Measurements from ENCODE around the gene JAG1.
A peak's percentile ranks its signal among the peaks of the same experiment; 100 is the strongest.
"Not testable (repeated sequence)": the region's sequence is repeated elsewhere in the genome, so short reads cannot be mapped to it uniquely, and the experiment has no call there.

JAG1 gene

DNA sequence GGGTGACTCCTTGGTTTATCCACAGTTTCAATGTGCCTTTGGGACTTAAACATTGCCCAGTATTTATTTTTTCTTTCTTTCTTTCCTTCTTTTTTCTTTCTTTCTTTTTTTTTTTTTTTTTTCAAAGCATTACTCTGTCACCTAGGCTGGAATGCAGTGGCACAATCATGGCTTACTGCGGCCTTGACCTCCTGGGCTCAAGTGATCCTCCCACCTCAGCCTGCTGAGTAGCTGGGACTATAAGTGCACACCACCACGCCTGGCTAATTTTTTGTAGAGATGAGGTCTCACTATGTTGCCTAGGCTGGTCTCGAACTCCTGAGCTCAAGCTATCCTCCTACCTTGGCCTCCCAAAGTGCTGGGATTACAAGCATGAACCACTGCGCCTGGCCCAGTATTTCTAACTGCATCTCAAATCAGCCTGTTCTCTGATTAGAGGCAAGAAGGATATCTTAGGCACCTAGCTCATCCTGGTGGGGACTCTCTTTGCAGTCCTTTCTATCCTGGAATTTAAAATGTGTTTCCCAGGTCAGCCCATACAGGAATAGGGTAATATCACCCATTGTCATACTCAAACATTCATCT, 56.2 kb downstream of the JAG1 start:
- DNase-seq (ENCODE audit: insufficient read length, low spot score); FAIRE-seq: not testable (repeated sequence)

GRCh38 chr20:10616212-10616611, 57.6 kb downstream of the JAG1 start:
- FAIRE-seq (no peak), DNase-seq (ENCODE audit: insufficient read length, low spot score) (no peak)

DNA sequence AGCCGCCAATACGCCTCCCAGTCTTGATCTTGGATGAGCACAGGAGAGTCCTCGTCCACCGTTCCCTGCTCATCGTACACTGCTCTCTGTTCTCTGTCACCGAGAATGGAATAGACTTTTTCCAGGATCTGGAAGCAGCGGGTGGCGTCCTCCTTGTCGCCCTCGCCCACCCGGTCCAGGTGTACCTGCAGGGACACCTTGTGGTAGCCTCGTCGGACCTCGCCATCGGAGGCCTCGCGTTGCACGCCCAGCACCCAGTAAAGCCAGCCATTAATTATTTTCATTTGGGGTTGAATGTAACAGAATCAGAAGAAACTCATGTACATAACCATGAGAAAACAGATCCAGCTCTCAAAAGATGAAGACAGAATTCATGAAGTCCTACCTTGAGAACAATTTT, 59.9 kb downstream of the JAG1 start:
- no peak for FAIRE-seq

GRCh38 chr20:10613426-10613825, 60.4 kb downstream of the JAG1 start:
- FAIRE-seq; DNase-seq (ENCODE audit: insufficient read length, low spot score): not testable (repeated sequence)

More for the DNA sequence above, 59.9 kb downstream of the JAG1 start:
- no peak for DNase-seq (ENCODE audit: insufficient read length, low spot score)

- FAIRE-seq (no peak), DNase-seq (ENCODE audit: insufficient read length, low spot score) (peak; percentile 24)
Measured at GRCh38 chr20:10611357-10611756, 62.4 kb downstream of the JAG1 start.

- no peak for FAIRE-seq
Measured at GRCh38 chr20:10610251-10610650, 63.5 kb downstream of the JAG1 start.

GRCh38 chr20:10609770-10610169, 64.0 kb downstream of the JAG1 start:
- DNase-seq (ENCODE audit: insufficient read length, low spot score): no peak
- FAIRE-seq: no peak

More at GRCh38 chr20:10610251-10610650, 63.5 kb downstream of the JAG1 start:
- DNase-seq (ENCODE audit: insufficient read length, low spot score): no peak

- DNase-seq (ENCODE audit: insufficient read length, low spot score) (no peak), FAIRE-seq (no peak)
Measured at GRCh38 chr20:10609276-10609675, 64.5 kb downstream of the JAG1 start.

DNA sequence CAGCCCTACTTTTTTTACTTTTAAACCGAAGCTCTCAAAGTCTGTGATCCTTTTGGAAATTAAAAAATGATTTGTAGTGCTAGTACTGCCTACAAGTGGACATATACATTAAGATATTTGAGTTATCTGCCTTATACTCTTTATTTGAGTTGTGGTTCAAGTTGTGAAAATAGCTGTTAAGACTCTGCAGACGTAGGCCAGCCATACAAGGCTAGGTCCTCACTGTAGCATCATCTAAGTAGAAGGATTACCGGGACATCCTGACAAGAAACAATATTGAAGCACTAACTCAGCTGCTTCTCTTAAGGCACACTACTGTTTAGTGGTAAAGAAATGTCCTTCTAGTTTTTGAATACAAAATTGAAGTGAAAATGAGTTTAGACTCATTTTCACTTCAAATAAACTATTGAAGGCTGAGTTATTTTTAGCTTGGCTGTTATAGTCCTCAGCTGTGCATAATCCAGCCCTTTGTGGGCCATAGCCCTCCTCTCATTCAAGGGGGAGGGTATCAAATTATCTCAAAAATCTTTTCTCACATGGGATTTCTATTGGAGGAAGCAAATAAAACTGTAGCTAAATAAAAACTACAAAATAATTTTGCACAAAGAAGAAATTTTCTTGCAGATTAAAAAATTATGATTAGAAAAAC, 68.1 kb downstream of the JAG1 start:
- FAIRE-seq (no peak), DNase-seq (ENCODE audit: insufficient read length, low spot score) (no peak)

DNA sequence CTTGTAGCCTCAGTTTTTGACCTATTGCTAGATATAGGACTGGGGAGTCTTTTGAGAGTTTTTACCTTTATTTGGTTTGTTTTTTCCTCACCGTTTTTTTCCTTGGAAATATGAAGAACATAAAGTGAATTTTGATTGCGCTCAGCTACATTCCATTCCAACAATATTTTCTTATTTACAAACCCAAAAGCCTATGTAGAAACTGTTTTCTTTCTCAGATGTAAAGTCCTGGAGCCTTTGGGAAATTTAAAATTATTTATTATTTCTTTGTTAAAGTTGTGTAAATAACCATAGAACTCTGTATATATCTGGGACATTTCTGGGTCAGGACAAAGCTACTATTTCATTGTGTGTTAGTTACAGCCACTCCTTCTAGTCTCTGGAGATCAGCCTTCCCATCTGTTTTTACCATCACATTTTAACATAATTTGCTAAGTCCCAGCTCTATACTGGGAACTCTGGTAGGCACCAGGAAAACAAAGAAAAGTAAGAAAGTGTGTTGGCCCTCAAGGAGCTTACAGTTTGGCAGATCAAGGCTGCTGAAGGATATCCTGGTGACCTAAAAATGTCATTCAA, 68.8 kb downstream of the JAG1 start:
- FAIRE-seq (no peak), DNase-seq (ENCODE audit: insufficient read length, low spot score) (no peak)

DNA sequence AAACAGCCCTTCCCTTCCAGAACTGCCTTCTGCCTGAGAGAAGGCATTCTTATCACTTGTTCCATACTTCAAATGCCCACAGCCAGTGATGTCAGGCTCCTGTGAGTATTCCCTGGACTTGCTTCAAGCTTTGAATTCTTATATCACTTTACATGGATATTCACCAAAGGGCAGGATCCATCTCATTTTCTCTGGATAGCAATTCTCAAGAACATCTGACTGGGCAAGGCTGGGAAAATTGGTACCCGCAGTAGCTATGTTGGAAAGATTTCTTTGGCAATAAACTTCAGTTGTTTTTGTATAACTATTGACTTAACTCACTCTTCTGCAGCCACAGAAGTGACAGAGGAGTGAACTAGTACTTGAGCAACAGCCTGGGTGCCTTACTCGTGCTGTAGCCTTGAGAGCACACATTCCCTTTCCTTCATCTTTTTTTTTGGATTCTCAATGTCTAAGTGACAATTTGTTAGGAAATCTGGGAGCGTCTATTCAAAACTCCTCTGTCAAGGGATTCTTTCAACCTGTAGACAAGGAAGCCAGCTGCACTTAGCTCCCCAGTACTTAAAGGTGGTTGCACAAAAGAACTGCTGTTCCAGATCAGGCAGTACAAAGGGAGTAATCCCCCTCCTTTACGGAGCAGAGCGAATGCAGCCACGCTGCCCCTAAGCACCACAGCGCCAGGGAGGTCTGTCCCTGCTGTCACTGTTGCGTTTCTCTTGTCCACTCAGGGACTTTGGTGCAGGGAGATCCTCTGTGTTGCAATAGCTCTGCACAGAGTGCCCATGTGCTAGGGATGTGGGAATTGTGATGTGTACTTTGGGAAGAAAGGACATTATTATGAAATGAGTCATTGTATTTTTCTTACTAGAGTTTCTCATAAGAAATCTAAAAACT, 69.6 kb downstream of the JAG1 start:
- FAIRE-seq: no peak
- no peak for DNase-seq (ENCODE audit: insufficient read length, low spot score)

DNA sequence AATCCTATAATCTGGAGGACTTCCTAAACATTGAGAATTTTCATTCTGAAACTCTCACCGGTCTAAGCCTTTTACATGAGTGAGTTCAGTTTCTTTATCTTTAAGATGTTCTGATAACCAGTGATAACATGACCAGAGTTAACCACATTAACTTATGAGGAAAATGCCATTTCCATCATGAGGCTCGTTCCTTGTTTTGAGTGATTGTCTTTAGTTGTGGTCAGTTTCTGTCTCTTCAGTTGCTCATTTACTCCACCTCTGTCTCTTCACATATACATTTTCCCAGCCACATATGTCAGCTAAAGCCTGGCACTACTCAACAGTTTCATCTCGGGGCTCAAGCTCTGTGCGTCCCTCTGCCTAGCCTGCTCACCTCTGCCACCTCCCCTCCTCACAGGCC, 70.4 kb downstream of the JAG1 start:
- no peak for FAIRE-seq

DNA sequence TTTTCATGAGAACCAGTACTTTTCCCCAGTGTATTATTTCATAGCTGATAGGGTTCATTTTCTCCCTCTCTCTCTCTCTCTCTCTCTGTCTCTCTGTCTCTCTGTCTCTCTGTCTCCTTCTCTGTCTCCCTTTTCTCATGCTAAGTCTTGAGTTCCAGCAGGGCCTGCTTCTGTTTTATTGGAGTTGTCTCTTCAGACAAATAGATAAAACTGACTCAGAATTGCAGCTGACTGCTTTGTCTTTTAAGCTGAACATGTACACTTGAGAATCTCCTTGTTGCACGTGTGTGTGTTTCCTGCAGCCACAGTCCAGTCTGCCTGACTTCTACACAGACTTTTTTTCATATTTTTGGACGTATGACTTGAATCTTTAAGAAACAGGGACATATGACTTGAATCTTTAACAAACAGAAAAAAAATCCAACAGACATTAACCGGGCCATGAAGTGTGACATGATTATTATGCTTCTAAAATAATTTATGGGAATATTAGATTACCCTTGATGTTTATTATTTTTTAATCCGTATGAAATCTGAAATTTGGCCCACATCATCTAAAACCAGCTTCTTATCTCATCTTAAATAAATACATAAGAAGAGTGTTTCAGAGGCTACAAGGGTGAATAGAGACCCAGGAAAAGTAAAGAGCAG, 71.5 kb downstream of the JAG1 start:
- DNase-seq (ENCODE audit: insufficient read length, low spot score) (no peak), FAIRE-seq (no peak)

More for the DNA sequence above, 70.4 kb downstream of the JAG1 start:
- no peak for DNase-seq (ENCODE audit: insufficient read length, low spot score)

- no peak for DNase-seq (ENCODE audit: insufficient read length, low spot score)
- no peak for FAIRE-seq
Measured at GRCh38 chr20:10597637-10598036, 76.2 kb downstream of the JAG1 start.

- FAIRE-seq: no peak
- DNase-seq (ENCODE audit: insufficient read length, low spot score): no peak
Measured at GRCh38 chr20:10596710-10597121, 77.1 kb downstream of the JAG1 start.

GRCh38 chr20:10595985-10596384, 77.8 kb downstream of the JAG1 start:
- FAIRE-seq (no peak), DNase-seq (ENCODE audit: insufficient read length, low spot score) (no peak)

GRCh38 chr20:10595266-10595665, 78.5 kb downstream of the JAG1 start:
- DNase-seq (ENCODE audit: insufficient read length, low spot score): no peak
- no peak for FAIRE-seq

DNA sequence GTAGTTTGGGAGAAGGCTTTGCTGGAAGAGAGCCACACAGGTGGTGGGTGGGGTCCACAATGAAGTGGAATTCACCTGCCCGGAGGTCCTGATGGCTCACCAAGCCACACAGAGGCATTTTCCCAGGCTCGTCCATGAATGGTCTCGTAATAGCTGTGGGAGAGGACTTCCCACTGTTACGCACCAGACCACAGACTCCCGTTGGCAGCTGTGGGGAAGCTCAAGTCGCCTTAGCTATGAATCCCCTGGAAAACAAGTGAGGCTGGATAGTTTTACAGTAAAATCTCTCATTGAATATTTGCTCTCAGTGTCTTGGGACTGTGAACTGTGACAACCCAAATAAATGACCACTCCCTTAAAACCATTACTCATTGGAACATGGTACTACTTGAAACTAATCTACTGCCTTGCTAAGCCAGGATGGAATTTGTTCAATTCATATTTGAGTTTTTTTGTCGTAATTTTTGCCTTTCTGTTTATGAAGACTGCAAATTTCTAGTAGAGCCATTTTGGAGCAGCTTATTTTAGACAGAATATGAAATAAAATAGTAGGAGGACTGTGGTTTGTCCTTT, 79.4 kb downstream of the JAG1 start:
- no peak for DNase-seq (ENCODE audit: insufficient read length, low spot score)

DNA sequence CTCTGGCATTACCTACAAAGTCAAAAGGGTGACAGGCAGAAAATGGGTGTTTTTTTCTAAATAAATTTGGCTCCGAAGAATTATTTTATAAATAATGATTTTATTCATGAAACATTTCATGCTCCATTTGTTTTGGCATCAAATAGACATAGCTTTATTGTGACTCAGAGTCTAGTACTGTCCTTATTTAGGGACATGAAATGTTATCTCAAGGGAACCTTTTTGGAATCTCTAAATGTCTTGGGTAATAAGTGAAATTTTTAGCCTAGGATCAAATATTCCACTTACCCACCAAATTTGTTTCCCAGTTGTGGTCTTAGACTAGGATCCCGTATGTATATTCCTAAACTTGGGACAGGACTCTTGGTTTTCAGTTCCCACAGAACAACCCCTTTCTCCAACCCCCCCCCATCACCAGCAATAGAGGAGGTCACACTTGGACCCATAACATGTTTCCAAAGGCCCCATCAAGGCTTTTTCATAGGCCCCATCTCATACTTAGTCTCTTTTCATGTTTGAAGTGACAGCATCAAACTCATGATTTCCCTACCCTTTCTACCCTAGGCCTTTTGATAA, 81.8 kb downstream of the JAG1 start:
- no peak for FAIRE-seq
- no peak for DNase-seq (ENCODE audit: insufficient read length, low spot score)

More for the DNA sequence above, 79.4 kb downstream of the JAG1 start:
- no peak for FAIRE-seq

Data from GM19239 (cell line).